HG03354 (cell line): ENCODE measurements around the gene TACC3.

ENCODE experiments used
- ATAC-seq: cut with Tn5 transposase; IDR thresholded peaks from one replicate; pipeline ENCODE4 v1.9.1; 2021; ENCODE audit warnings: mild to moderate bottlenecking; ENCODE audit not compliant: unreplicated experiment, poor library complexity, severe bottlenecking

Gene TACC3

DNA sequence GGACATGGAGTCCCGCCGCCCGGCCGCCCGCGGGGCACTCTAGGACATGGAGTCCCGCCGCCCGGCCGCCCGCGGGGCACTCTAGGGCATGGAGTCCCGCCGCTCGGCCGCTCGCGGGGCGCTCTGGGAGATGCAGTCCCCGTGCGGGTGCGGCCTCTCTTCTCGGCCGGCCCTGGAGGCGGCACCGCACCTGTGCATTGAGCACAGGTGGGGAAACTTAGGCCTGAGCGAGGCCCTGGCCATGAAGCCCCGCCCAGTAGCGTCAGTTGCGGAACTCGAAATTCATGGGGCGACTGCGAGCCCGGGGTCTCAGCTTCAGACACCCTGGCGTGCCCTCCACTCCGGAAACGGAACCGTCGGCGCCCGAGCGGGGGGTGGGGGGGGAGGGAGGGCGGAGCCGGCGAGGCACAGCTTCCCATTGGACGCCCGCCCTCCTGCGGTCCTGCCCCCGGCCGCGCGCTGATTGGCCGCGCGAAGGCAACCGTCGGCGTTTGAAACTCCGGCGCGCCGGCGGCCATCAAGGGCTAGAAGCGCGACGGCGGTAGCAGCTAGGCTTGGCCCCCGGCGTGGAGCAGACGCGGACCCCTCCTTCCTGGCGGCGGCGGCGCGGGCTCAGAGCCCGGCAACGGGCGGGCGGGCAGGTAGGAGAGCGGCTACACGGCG is at the start of gene TACC3, which contains the start of gene TMEM129:
Gene TACC3, plus strand, starts transcription at position 519 of the 663 bp plus-strand sequence. CDS start 1,901 bp downstream, outside the sequence.
Gene TMEM129, minus strand, starts transcription at position 321 of the 663 bp plus-strand sequence. CDS start 486 bp downstream, outside the sequence.
- ATAC-seq: peak; percentile 82

DNA sequence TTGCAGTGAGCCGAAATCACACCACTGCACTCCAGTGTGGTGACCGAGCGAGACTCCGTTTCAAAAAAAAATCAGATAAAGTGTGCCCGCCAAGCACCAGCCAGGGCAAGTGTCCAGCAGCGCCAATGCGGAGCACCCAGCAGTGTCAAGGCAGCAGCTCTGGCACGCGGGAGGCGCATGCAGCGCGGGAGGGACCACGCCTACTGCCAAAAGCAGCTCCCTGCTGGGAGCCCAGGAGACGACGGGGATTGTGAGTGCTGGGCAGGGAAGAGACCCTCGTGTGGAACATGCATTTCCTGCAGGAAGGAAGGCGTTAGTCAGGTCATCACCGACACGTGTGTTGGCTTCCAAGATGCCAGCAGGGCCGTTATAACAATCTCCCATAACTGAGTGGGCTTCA is 47.6 kb upstream of the TACC3 start:
- ATAC-seq: no peak

DNA sequence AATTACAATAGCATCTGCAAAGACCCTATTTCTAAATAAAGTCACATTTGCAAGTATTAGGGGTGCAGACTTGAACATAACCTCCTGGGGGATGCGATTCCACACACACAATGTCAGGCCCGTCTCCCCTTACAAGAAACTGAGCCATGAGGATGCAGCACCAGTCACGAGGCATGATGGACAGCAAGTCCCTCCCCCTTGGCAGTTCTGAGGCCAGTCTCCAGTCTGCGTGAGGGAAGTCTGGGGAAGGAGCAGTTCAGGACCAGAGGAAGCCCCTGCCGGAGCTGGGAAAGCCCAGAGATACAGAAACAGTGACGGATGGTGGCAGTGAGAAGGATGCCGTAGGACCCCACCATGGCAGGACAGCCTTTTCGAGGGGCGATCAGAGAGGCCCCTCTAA is 46.6 kb upstream of the TACC3 start:
- no peak for ATAC-seq

DNA sequence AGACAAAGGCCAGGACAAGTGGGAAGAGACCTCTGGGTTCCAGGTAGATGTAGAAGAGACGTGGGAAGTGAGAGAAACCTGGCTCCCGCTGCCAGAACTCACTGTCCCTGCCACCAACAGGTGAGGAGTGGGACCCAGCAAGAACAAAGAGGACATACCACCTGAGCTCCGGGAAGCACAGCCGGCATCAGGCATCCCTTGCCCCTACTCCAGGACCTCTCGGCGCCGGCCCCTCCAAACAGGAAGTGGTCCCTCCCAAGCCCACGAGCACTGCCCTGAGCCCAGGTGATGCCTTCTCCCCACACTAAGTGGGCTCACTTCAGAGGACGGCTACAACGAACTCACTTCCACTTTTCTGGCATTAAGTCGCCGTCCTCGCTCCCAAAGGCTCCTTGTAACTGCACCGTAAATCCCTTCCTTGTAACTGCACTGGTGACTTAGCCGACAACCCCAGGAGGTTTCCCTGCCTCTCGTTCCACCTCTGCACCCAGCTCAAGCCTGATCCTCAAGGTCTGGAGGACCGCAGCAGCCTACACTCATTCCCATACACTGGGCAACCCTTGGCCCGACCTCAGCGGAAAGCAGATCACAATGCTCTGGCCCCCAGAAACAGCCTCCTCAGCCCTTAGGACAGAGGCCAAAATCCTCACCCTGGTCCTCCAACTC is 46.1 kb upstream of the TACC3 start:
- ATAC-seq: no peak

DNA sequence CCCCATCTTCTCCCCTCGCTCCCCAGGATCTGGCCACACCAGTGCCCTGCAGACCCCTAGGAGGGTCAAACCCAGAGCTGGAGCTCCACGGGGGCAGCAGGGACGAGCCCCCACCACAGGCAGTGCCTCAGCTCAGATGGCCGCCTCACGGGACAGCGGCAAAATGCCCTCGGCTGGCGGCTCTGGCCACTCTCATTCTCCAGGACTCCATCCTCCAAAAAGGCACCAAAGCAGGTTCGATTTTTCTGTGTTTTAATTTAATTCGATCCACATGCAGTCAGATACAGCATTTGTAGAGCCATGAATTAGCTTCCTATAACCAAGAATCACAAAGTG is 45.6 kb upstream of the TACC3 start:
- ATAC-seq: no peak

DNA sequence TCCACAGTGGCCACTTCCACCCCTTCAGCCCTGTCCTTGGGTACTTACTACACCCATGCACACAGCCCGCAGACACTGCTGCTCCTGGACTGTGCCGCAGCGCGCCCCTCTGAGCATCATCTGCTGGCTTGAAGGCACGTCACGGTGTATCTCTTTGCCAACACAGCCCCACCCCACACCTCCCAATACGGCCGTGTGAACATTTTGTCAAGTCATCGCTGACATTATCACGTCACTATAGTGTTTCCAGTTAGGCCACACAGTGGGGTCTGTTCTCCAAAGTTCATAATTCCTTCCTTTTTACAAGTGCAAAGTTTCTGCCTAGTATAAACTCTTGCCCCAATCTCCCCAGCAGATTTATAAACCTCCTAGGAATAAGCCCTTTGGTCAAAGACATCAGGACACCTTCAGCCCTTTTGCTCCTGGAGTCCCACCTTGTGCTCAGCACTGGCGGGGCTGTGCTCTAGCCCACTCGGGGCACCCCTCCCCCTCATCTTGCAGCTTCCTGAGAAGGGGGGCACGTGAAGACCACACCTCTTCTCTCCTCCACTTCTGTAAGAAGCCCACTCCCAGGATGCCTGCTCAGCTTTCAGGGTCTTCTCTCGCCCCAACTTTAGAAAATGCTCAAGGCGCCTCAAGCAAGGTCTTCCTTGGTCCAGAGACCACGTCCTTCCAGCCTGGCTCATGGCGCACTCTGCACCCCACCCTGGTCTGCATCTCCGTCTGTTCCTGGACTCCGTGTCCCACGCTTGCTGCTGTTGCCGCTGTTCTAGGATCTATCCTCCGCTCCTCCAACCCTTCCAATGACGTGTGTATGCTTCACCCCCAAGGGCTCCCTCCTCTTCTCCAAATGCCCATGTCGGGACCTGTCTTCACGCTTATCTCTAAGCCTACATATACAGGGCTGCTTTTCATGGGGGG is 44.5 kb upstream of the TACC3 start:
- no peak for ATAC-seq

DNA sequence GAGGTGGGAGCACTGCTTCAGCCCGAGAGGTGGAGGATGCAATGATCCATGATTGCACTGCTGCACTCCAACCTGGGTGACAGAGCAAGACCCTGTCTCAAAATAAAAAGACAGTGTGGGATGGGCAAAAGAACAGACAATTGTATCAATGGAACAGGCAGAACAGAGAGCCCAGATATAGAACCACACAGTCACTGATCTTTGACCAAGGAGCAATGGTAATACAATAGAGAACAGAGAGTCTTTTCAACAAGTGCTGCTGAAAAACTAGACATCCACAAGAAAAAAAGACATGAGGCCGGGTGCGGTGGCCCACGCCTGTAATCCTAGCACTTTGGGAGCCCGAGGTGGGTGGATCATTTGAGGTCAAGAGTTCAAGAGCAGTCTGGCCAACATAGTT is 43.1 kb upstream of the TACC3 start:
- ATAC-seq: no peak

DNA sequence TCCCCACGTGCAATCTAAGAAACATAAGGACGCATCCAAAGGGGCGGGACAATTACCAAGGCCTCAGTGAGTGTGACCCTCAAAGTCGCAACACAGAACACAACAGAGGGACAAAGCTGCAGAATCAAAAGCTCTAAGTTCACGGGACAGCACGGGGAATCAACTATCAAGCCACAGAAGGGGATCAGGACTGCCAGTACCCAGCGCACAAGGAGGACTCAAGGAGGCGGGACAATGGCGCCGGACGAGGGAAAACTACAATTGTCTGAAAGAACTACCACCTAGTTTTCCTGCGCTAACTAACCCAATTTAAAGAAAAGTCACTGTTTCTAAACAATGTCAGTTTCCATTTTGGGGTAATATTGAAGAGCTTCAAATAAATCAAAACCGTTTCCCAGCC is 38.5 kb upstream of the TACC3 start:
- ATAC-seq: no peak

DNA sequence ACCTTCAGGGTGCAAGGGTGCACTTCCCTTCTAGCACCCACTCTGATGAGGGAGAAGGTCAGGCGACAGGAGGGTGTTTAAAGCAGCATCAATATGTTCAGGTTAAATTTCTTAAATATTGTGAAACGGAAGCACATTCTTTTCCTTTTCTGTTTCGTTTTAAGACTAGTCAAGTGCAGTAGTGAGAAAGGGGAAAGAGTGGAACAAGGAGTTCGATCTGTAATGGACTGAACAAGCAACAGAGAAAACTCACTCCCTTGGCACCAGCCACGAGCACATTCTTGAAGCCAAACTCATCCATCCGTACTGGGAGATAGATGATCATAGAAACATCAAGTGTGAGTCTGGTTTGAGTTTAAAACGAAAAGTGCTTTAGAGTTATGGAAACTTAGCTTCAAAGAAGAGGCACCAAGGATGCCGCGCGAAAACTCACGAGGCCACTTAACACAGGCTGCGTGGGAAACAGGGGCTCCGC is 38.0 kb upstream of the TACC3 start:
- ATAC-seq: peak; percentile 6

DNA sequence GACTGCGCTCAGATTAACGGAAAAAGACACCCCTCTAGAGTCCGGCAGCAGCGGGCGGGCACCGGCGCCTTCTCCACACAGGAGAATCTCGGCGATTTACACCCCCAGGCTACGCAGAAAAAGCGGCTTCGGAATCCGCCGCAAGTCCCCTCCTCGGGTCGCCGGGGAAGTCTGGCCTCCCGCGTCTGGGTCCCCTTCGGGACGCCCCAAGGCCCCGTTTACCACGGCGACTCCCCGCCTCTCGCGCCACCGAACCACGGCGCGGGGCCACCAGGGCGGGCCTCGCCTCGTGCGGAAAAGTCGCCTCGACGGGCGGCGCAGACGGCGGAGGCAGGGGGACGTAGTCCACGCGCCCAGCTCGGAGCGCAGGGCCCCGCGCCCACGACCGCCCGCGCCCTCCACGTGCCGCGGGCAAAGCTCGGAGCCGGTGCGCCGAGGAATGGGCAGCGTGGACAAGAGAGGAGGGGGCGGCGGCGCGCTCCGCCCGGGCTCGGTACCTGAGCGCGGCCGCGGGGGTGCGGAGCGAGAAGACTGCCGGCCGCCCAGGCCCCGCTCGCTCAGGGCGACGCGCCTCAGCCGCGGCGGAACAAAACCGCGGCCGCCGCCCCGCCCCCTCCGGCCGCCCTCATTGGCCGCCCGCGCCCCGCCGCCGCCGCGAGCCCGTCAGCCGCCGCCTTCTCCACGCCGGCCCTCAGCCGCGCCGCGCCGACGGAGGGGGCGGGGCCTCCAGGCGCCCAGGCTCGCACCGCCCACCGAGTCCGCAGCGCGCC is 37.4 kb upstream of the TACC3 start, which contains the start of gene FAM53A:
Gene FAM53A, minus strand, starts transcription at position 578 of the 770 bp plus-strand sequence. CDS start 15,572 bp downstream, outside the sequence.
- peak; percentile 86 for ATAC-seq

DNA sequence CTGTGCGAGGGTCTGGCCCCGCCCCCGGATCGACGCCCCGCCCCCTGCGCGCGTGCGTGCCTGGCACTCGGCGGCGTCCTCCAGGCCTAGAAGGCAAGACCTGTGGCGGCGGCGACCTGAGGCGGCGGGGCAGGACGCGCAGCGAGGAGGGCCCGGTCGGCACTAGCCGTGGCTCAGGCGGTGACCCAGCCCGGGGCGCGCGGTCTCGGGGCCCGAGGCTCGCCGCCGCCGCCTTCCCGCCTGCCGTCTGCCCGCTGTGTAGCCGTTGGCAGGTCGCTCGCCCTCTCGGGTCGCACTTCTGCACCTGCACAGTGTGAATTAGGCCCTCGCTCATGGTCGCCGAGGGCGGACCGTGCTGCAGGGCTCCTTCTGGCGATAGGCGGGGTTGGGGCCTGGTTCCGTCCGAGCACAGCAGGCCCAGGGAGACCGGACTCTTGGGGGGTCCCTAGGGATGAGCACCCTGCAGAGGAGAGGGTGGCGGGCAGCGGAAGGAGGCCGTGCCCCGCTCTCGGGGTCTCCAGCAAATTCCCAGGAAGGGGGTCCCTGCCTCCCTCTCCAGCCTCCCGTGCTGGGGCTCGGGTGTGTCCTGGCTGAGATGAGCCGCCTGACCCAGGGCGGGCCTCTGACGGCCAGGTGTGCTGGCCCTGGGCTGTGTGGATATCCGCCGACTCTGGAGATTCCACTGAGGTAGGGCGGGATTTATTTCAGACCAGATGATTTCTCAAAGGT is 36.7 kb upstream of the TACC3 start:
- peak; percentile 12 for ATAC-seq

DNA sequence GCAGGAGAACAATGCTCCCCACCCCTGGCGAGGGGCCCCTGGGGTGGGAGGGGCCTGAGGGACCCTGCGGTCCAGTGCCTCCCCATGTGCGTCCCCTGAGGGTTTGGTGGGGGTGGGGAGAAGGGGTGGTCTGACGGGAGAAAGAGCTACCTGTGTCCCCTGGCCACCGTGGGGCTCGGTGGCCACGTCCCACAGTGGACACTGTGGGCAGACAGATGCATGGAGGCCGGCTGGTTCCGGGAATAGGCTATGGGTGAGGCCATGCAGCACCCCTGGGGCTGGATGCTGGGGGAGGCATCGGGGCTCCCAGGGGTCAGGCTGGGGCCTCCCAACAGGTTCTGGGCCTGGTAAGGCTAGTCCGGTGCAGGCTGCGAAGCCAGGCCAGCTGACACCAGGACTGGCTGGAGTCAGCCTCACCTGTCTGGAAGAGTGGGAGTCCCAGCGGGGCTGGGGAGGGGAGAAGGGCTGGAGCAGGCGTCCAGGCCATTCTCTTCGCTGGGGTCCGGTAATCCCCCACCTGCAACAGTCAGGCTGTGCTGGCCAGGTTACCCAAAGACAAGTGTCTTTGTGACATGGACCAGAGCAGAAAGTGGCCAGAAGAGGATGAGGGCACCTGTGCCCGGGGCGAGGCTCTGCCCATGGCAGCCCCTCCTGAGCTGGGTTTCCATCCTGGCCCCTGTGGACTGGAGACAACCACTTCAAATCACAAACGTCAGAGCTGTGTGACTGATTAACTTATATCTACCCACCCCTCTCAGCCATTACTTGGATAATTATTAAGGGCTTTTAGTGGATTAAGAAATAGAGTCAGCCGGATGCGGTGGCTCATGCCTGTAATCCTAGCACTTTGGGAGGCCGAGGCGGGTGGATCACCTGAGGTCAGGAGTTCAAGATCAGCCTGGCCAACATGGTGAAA is 35.8 kb upstream of the TACC3 start:
- ATAC-seq: no peak

DNA sequence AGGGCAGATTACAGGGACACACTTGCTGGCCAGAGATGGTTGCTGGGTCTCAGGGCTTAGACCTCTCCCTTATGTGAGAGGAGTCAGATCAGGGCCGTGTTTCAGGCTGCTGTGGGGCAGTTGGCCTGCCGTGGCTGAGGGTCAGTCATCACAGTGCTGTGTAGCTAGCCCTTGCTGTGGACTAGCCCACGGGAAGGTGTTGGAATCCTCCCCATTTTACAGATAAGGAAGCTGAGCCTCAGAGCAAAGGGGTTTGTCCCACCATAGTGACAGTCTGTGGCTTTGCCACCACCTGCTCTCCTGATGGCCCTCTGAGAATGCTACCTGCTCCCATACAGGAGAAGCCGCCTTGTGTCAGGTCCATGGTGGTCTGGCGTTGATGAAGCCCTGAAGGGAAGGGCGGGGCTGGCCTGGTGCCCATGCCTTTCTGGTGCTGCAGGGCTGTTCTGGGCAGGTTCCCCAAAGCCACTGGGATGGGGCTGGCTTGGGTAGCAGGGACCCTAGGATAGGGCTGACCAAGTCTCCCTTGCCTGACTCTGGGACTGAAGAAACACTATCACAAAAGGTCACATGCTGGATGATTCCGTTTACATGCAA is 34.8 kb upstream of the TACC3 start:
- no peak for ATAC-seq

DNA sequence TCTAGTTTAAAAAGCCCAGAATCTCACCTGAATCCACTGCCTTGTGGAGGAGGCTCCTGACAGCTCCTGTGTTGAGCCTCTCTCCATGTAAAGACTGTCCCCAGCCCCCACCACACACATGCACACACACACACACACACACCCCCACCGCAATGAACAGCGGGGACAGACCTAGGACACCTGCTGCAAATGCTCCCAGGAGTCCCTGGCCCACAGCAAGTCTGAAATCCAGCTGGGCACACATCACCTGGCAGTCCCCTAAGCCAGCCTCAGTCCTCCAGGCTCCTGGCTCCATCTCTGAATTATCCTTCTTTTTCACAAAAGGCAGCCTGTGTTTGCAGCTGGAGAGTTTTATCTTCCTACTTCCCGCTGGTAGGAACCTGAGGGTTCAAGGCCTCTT is 30.6 kb upstream of the TACC3 start:
- no peak for ATAC-seq

DNA sequence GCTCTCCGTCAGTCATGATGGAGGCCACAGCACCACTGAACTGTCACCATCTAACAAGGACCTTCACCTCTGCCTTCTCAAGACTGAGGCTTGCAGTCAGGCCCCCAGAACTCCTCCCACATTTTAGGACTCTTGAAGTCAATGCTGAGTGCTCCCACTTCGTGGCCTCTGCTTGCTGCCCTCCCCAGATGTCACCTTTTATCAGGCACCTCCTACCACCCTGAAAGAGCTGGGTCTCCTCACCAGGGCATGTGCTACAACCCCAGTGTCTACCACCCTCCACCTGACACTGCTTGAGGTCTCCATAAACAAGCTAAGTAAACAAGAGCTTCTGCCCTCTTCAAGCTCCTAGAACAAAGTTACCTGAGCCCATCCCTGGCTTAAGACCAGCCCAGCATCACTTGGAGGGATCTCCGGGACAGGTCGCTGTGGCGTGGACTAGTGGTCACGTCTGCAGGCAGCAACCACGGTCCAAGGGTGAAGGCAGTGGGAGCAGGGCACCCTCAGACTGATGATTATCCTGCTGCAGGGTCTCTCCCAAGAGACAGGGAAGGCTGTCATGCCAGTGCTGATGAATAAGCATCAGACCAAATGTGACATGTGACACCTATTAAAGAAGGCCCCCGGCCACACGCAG is 29.5 kb upstream of the TACC3 start:
- no peak for ATAC-seq

DNA sequence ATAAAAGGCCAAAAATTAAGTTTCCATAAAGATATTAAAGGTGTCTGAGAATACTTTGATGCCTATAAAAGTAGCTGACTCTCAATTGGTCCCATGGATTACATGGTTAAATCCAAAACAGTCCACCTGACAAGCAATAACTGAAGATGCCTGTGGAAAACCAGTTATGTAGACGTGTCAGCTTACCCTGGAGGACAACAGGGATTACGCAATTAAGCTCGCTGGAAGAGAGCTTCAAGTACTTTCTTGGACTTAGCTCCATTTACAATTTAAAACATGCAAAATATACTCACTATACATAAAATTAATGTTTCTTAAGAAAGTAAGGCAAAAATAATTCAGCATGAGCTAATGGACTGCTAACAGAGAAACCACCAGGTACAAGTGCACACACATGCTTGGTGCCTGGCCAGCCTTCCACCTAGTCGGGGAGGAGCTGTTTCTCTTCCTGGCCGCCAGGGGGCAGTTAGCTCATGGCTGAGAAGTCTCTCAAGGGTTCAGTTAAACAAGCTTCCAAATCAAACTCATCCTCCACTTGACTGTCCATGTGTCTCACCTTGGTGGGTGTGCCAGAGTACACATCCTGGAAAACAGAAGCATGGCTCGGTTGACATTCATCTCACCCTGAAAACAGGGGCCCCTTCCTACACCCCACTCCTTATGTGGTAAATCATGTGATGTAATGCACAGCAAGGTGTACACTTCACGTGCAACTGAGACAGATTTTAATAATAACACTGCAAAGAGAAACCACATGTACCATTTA is 28.0 kb upstream of the TACC3 start:
- peak; percentile 82 for ATAC-seq
